Smooth muscle cell (in vitro differentiated cells): ENCODE results near the gene CRYBG2. TPM values are rescaled to one million over a fixed set of nuclear protein-coding genes. Genes with fewer than 3 reads are reported as not detected.

Source experiments
- DNase-seq: peaks from one replicate; lab custom pipeline; 2025; ENCODE audit not compliant: unreplicated experiment; lab: John Stamatoyannopoulos, UW
- H2AFZ ChIP-seq: fragments of 200-600 bp; sonication (generic); 2 replicates; pipeline ENCODE4 v1.6.0; 2016; ENCODE audit warnings: antibody characterized with exemption, low read depth, mild to moderate bottlenecking
- H3F3A ChIP-seq: fragments of 200-600 bp; sonication (generic); 2 replicates; pipeline ENCODE4 v1.6.0; 2017; ENCODE audit warnings: antibody characterized with exemption, low read depth
- H3K27ac ChIP-seq: fragments of 200-600 bp; sonication (generic); 2 replicates; pipeline ENCODE4 v1.5.1; 2016; ENCODE audit warnings: low read depth, mild to moderate bottlenecking
- H3K27me3 ChIP-seq: fragments of 200-600 bp; sonication (generic); 2 replicates; pipeline ENCODE4 v1.6.1; 2016; ENCODE audit warnings: low read depth, mild to moderate bottlenecking
- H3K36me3 ChIP-seq: fragments of 200-600 bp; sonication (generic); 2 replicates; pipeline ENCODE4 v1.5.1; 2016; ENCODE audit warnings: low read depth
- H3K4me1 ChIP-seq: fragments of 200-600 bp; sonication (generic); 2 replicates; pipeline ENCODE4 v1.5.1; 2016; ENCODE audit warnings: low read depth
- H3K4me2 ChIP-seq: fragments of 200-600 bp; sonication (generic); 2 replicates; pipeline ENCODE4 v1.6.0; 2016; ENCODE audit warnings: mild to moderate bottlenecking
- H3K4me3 ChIP-seq: fragments of 200-600 bp; sonication (generic); 2 replicates; pipeline ENCODE4 v1.5.1; 2016; ENCODE audit warnings: mild to moderate bottlenecking
- H3K79me2 ChIP-seq: fragments of 200-600 bp; sonication (generic); 2 replicates; pipeline ENCODE4 v1.6.0; 2016; ENCODE audit warnings: low read depth, mild to moderate bottlenecking
- H3K9ac ChIP-seq: fragments of 200-600 bp; sonication (generic); 2 replicates; pipeline ENCODE4 v1.6.0; 2016; ENCODE audit warnings: low read depth
- H3K9me3 ChIP-seq: fragments of 200-600 bp; sonication (generic); replicated peaks from 2 replicates; pipeline ENCODE4 v1.5.1; 2016; ENCODE audit warnings: low read depth
- H4K20me1 ChIP-seq: fragments of 200-600 bp; sonication (generic); 2 replicates; pipeline ENCODE4 v1.6.0; 2016; ENCODE audit warnings: low read depth
- CTCF ChIP-seq: fragments of 200-600 bp; sonication (generic); IDR thresholded peaks from 2 replicates; pipeline ENCODE4 v1.5.1; 2017; ENCODE audit warnings: borderline replicate concordance, mild to moderate bottlenecking, antibody characterized with exemption; ENCODE audit not compliant: insufficient read depth, poor library complexity, severe bottlenecking
- WGBS: methylation state at CpG from one replicate; pipeline ENCODE4 v1.1.7; 2016; ENCODE audit warnings: low lambda C conversion rate; 5-methylcytosine and 5-hydroxymethylcytosine counted together
- polyA plus RNA-seq: library from polyadenylated mRNA; unstranded; fragments of >200 nt; fragmentation: Nextera tagmentation; extraction: Ambion mirVana; gene quantifications from 2 replicates; pipeline ENCODE4 v1.2.1, GENCODE V29; 2016
- total RNA-seq: library from RNA; depleted of rRNA; stranded (reverse); fragments of >200 nt; gene quantifications from 2 replicates; pipeline ENCODE4 v1.2.3, GENCODE V29; 2014

CRYBG2 gene
- total and polyA plus RNA-seq, 2 experiments from 2014 or later: 4.1 to 9.5 TPM

- H3K27me3 ChIP-seq: peaks cover 54% of the 10 kb centered on the region
- H3K4me3 ChIP-seq: no peak overlapping the region
- no peaks in the 10 kb centered on the region for H3F3A ChIP-seq
- no peak for DNase-seq
- H3K36me3 ChIP-seq: no peaks in the 10 kb centered on the region
- no peak overlapping the region for H3K27ac ChIP-seq
- no peaks in the 10 kb centered on the region for H3K79me2 ChIP-seq
- H2AFZ ChIP-seq: no peak overlapping the region
- WGBS: 94% methylated on average over 9 of the region's 12 CpGs
- H3K4me2 ChIP-seq: no peak overlapping the region
- no peaks in the 10 kb centered on the region for H3K9me3 ChIP-seq
- H3K9ac ChIP-seq: no peak overlapping the region
- H3K4me1 ChIP-seq: no peaks in the 10 kb centered on the region
- no peaks in the 10 kb centered on the region for H4K20me1 ChIP-seq
- TF ChIP-seq CTCF: no peak
These were observed 7.7 kb upstream of the CRYBG2 start for GRCh38 chr1:26361605-26362122.

- Histone ChIP-seq H2AFZ (no peak overlapping the region), H4K20me1 (no peaks in the 10 kb centered on the region), H3K9ac (no peak overlapping the region), H3K27me3 (peaks cover 54% of the 10 kb centered on the region), H3K4me2 (no peak overlapping the region), H3F3A (no peaks in the 10 kb centered on the region), H3K9me3 (no peaks in the 10 kb centered on the region), H3K36me3 (no peaks in the 10 kb centered on the region), H3K27ac (no peak overlapping the region), H3K79me2 (no peaks in the 10 kb centered on the region), H3K4me3 (peak overlapping the region; percentile 38), H3K4me1 (no peaks in the 10 kb centered on the region)
- no peak for TF ChIP-seq CTCF
- no peak for DNase-seq
- WGBS: 80% methylated on average over 27 of the region's 27 CpGs
These were observed 7.1 kb upstream of the CRYBG2 start for GRCh38 chr1:26360807-26361604.

- Histone ChIP-seq H3K4me3 (peak overlapping the region; percentile 38), H3K36me3 (no peaks in the 10 kb centered on the region), H4K20me1 (no peaks in the 10 kb centered on the region), H3K4me2 (peak overlapping the region; percentile 78), H3F3A (no peaks in the 10 kb centered on the region), H3K79me2 (no peaks in the 10 kb centered on the region), H3K27me3 (peaks cover 54% of the 10 kb centered on the region), H2AFZ (peak overlapping the region; percentile 18), H3K4me1 (no peaks in the 10 kb centered on the region), H3K27ac (no peak overlapping the region), H3K9me3 (no peaks in the 10 kb centered on the region), H3K9ac (no peak overlapping the region)
- 14% methylated on average over 60 of the region's 67 CpGs for WGBS
- TF ChIP-seq CTCF: no peak
- DNase-seq: no peak
These were observed 6.3 kb upstream of the CRYBG2 start for GRCh38 chr1:26359981-26360806.
